GM19193 (cell line): ENCODE results near the gene CHPF2.

Experiments
- POLR2A ChIP-seq: IDR thresholded peaks from 4 replicates; pipeline ENCODE4 v1.6.1; 2011; ENCODE audit not compliant: insufficient read depth, insufficient read length; ENCODE audit errors: extremely low read depth

CHPF2 gene

GRCh38 chr7:151213826-151214225 is 18.5 kb upstream of the CHPF2 start:
- no peak for TF ChIP-seq POLR2A

DNA sequence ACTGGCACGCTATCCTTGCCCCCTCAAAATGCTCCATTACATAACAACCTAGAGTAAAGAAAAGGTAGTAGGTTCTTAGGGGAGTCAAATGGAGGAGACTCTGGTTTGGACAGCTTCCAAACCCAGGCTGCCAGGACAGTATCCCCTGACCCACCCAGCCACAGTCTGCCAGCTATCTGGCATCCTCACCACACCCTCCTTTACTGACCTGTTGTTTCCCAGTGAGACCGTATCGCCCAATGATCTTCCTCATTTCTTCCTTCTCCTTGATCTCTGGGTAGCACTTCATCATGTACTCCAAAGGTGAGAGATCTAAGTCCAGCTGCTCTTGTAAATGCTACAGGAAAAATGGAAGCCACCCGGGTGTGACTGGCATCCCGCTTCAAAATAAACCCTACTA is 16.9 kb upstream of the CHPF2 start:
- no peak for TF ChIP-seq POLR2A

- no peak for TF ChIP-seq POLR2A
Measured at GRCh38 chr7:151218170-151218569, 14.1 kb upstream of the CHPF2 start.

GRCh38 chr7:151223728-151224127 is 8.6 kb upstream of the CHPF2 start:
- no peak for TF ChIP-seq POLR2A

GRCh38 chr7:151225948-151226510 is 6.3 kb upstream of the CHPF2 start:
- TF ChIP-seq POLR2A: no peak

DNA sequence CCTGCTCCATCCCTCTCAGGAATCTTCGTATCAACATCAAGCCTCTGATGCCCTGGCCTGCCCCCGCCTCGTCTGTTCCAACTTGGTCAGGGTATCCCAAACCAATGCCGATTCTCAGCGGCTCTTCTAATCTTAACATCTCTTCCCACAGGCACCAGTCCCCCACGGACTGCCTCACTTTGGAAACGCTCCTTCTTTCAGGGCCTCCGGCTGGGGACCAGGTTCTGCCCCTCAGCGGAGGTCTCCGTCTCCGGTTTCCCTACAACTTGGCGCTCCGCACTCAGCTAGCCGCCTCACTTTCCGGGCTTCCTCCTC is 5.8 kb upstream of the CHPF2 start:
- TF ChIP-seq POLR2A: no peak

DNA sequence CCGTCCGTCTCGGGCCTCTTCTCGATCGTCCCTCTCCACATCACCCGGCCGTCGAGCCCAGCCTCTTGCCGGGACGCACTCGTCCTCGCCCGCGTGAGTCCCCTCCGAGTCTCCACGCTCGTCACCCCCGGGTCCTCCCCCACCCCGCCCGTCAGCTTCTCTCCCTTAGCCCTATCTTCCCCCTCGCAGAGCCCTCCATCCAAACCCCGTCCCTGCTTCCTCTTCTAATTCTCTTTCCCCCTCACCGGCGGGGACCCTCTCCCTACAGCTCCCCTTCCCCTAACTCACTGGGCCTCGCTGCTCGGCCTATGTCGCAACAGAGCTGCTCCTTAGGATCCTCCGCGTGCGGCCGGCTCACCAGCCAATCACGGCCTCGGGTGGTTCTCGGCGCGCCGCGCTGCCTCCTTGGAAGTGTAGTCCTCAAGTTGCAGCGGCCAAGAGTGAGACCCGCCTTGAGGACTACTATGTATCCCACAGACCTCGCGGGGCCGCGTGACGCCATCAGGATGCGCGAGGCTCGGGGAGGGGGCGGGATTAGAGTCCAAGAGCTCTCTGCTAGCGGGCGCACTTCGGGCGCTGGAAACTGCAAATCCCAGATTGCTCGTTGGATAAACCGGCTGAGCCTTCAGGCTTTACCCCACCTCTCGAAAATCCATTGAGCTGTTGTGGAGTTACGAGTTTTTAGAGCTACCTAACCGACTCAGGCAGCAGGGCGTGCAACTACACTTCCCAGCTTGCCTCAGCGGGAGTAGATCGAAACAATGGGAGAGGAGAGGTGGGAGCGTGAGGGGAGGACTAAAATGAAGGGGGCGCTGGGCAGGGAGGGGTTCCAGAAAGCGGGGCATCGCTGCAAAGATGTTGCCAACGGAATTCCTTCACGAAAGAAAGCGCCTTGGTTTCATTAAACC is 5.2 kb upstream of the CHPF2 start, which contains the start of gene ABCF2:
TSS of gene ABCF2 (minus strand) at position 331 of the 908 bp plus-strand sequence. CDS start 747 bp downstream, outside the sequence.
- TF ChIP-seq POLR2A: peak; percentile 73

GRCh38 chr7:151228024-151228866 is 4.0 kb upstream of the CHPF2 start:
- no peak for TF ChIP-seq POLR2A

GRCh38 chr7:151229249-151229648 is 3.0 kb upstream of the CHPF2 start:
- no peak for TF ChIP-seq POLR2A

- no peak for TF ChIP-seq POLR2A
Measured at GRCh38 chr7:151231080-151231479, 1.2 kb upstream of the CHPF2 start.

DNA sequence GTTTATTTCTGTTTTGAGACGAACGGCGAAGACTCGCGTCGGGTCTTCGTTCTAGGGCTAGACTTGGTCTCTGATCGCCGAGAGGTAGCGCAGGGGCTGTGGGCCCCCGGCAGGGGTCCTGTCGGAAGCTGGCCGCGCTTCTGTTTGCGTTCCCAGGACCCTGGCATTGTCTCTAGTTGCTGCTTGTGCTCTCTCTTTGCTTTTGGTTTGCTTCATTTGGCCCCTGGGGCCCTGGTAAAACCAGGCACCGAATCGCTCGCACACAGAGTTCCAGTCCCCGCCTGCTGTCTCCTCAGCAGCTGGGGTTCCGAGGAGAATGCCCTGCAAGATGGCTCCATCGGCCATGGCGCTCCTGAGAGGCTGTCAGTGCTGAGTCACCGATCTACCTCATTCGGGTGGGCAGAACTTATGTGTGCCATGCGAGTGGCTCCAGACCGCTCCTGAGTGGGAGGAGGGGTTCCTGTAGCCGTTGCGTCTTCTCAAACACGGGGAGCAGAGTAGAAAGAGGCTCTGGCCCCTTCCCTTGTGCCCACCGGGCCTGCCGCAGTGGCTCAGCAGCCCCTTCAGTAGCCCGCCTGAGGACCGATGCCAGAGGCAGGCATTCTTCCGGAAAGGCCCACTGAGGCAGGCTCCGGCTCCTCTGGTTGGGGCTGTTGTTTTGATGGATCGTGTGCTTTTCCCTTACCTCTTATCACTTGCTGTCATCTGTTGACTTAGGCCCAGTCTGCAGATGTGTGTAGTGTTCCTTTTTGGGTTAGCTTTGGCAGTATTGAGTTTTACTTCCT is 826 bp downstream of the CHPF2 start:
- peak; percentile 49 for TF ChIP-seq POLR2A

DNA sequence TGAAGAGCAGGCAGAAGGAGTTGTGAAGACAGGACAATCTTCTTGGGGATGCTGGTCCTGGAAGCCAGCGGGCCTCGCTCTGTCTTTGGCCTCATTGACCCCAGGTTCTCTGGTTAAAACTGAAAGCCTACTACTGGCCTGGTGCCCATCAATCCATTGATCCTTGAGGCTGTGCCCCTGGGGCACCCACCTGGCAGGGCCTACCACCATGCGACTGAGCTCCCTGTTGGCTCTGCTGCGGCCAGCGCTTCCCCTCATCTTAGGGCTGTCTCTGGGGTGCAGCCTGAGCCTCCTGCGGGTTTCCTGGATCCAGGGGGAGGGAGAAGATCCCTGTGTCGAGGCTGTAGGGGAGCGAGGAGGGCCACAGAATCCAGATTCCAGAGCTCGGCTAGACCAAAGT is 1.5 kb downstream of the CHPF2 start:
- no peak for TF ChIP-seq POLR2A

DNA sequence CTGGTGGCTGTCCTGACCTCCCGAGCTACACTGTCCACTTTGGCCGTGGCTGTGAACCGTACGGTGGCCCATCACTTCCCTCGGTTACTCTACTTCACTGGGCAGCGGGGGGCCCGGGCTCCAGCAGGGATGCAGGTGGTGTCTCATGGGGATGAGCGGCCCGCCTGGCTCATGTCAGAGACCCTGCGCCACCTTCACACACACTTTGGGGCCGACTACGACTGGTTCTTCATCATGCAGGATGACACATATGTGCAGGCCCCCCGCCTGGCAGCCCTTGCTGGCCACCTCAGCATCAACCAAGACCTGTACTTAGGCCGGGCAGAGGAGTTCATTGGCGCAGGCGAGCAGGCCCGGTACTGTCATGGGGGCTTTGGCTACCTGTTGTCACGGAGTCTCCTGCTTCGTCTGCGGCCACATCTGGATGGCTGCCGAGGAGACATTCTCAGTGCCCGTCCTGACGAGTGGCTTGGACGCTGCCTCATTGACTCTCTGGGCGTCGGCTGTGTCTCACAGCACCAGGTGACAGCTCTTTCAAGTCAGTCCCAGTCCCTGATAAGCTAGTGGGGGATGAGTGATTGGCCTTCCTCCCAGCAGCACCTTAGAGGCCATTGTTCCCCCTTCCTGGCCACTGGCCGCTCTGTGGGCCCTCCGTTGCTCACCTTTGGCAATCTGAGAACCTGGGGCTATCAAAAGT is 3.0 kb downstream of the CHPF2 start:
- TF ChIP-seq POLR2A: no peak

DNA sequence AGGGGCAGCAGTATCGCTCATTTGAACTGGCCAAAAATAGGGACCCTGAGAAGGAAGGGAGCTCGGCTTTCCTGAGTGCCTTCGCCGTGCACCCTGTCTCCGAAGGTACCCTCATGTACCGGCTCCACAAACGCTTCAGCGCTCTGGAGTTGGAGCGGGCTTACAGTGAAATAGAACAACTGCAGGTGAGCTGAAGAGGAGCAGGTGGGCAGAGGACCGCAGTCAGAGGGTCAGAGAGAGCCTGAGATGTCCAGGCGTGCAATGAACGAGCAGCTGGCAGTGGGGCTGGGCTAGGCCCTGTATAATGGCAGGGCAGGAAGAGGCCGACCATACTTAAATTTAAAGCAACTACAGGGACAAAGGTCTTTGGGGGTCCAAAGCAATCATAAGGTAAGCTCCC is 4.1 kb downstream of the CHPF2 start:
- no peak for TF ChIP-seq POLR2A
